ENCODE measurements around the gene BRPF1. TPM values are rescaled to one million over a fixed set of nuclear protein-coding genes. Genes with fewer than 3 reads are reported as not detected.

Gene BRPF1
- total and polyA plus RNA-seq, 2 experiments from 2014 or later = 8.0 to 24.7 TPM

DNA sequence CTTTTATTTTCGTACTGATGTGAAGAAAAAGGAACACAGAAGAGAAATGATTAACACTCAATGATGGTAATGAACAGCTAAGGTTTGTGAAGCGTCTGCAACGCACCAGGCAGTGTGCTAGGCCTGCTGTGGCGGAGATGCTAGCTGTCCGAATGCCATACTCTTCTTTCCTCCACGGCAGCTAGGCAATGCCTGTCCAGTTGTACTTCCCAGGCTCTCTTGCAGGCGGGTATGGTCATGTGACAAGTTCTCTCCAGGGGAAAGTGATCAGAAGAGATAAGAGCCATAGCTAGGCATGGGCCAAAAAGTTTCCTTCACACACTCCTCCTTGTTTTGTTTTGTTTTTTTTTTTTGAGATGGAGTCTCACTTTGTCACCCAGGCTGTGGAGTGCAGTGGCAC lies 54.1 kb downstream of the BRPF1 start:
- Mint-ChIP-seq H3K4me1 (no peaks in the 10 kb centered on the region), H3K4me3 (no peak overlapping the region), H3K27ac (no peak overlapping the region), H3K36me3 (ENCODE audit: low read depth) (peaks cover 80% of the 10 kb centered on the region), H3K27me3 (ENCODE audit: insufficient read depth, low read depth, poor library complexity) (peaks cover 3% of the 10 kb centered on the region), H3K9me3 (no peaks in the 10 kb centered on the region)
- ATAC-seq = no peak
- Histone ChIP-seq H3K79me2 (replicated peaks; ENCODE audit: insufficient read depth) (no peaks in the 10 kb centered on the region), H3K36me3 (ENCODE audit: insufficient read depth) (peaks cover 10% of the 10 kb centered on the region; the same call in 1 of the 2 replicates), H3K4me1 (ENCODE audit: insufficient read depth) (no peaks in the 10 kb centered on the region), H3K4me3 (no peak overlapping the region), H4K20me1 (replicated peaks; ENCODE audit: insufficient read depth) (no peaks in the 10 kb centered on the region; the same call in 1 of the 2 replicates), H3K9me2 (ENCODE audit: insufficient read depth) (no peaks in the 10 kb centered on the region), H3K27ac (ENCODE audit: low read depth) (no peak overlapping the region), H2AFZ (no peak overlapping the region), H3K4me2 (no peak overlapping the region), H3F3A (replicated peaks; ENCODE audit: low read depth) (0 out of 2 replicates have a peak, but pooled peaks cover 8% of the 10 kb centered on the region), H3K27me3 (ENCODE audit: insufficient read depth) (no peaks in the 10 kb centered on the region)
- no peak for DNase-seq (ENCODE audit: low spot score)
- TF ChIP-seq EZH2phosphoT487 (IDR thresholded peaks at IDR 0.05; ENCODE audit: unreplicated experiment) = no peak

- Histone ChIP-seq H3K9me2 (ENCODE audit: insufficient read depth) (no peaks in the 10 kb centered on the region), H3K4me1 (ENCODE audit: insufficient read depth) (no peaks in the 10 kb centered on the region), H3K4me2 (no peak overlapping the region), H3K36me3 (ENCODE audit: insufficient read depth) (peaks cover 10% of the 10 kb centered on the region; the same call in 1 of the 2 replicates), H3K4me3 (no peak overlapping the region), H2AFZ (no peak overlapping the region), H3K27ac (ENCODE audit: low read depth) (no peak overlapping the region), H4K20me1 (replicated peaks; ENCODE audit: insufficient read depth) (no peaks in the 10 kb centered on the region), H3K79me2 (replicated peaks; ENCODE audit: insufficient read depth) (no peaks in the 10 kb centered on the region), H3K27me3 (ENCODE audit: insufficient read depth) (no peaks in the 10 kb centered on the region), H3F3A (replicated peaks; ENCODE audit: low read depth) (0 out of 2 replicates have a peak, but pooled peaks cover 8% of the 10 kb centered on the region)
- Mint-ChIP-seq H3K36me3 (ENCODE audit: low read depth) (peaks cover 77% of the 10 kb centered on the region), H3K9me3 (no peaks in the 10 kb centered on the region), H3K4me3 (no peak overlapping the region), H3K27me3 (ENCODE audit: insufficient read depth, low read depth, poor library complexity) (peaks cover 3% of the 10 kb centered on the region), H3K27ac (no peak overlapping the region), H3K4me1 (no peaks in the 10 kb centered on the region)
- ATAC-seq (no peak), DNase-seq (ENCODE audit: low spot score) (no peak)
- TF ChIP-seq POLR2AphosphoS5 (IDR thresholded peaks at IDR 0.05; ENCODE audit: low read depth) (no peak), STAT1 (IDR thresholded peaks at IDR 0.05; ENCODE audit: unreplicated experiment) (no peak), REST (IDR thresholded peaks at IDR 0.05; ENCODE audit: unreplicated experiment) (no peak), NANOG (IDR thresholded peaks at IDR 0.05; ENCODE audit: borderline replicate concordance) (no peak), EZH2phosphoT487 (IDR thresholded peaks at IDR 0.05; ENCODE audit: unreplicated experiment) (no peak), CREB1 (CRISPR knock-in tag; IDR thresholded peaks at IDR 0.05; ENCODE audit: low read depth) (no peak), EZH2 (IDR thresholded peaks at IDR 0.05; ENCODE audit: low read depth, unreplicated experiment) (no peak), JUNB (IDR thresholded peaks at IDR 0.05; ENCODE audit: unreplicated experiment) (no peak), ZNF331 (CRISPR knock-in tag; IDR thresholded peaks at IDR 0.05; ENCODE audit: low read depth) (no peak)
- TF ChIP-seq, protein P1, sequence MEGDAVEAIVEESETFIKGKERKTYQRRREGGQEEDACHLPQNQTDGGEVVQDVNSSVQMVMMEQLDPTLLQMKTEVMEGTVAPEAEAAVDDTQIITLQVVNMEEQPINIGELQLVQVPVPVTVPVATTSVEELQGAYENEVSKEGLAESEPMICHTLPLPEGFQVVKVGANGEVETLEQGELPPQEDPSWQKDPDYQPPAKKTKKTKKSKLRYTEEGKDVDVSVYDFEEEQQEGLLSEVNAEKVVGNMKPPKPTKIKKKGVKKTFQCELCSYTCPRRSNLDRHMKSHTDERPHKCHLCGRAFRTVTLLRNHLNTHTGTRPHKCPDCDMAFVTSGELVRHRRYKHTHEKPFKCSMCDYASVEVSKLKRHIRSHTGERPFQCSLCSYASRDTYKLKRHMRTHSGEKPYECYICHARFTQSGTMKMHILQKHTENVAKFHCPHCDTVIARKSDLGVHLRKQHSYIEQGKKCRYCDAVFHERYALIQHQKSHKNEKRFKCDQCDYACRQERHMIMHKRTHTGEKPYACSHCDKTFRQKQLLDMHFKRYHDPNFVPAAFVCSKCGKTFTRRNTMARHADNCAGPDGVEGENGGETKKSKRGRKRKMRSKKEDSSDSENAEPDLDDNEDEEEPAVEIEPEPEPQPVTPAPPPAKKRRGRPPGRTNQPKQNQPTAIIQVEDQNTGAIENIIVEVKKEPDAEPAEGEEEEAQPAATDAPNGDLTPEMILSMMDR (conservative IDR thresholded peaks at IDR 0.05; ENCODE audit: low read depth in 2 of 2) = no peak
- TF ChIP-seq, protein P2, sequence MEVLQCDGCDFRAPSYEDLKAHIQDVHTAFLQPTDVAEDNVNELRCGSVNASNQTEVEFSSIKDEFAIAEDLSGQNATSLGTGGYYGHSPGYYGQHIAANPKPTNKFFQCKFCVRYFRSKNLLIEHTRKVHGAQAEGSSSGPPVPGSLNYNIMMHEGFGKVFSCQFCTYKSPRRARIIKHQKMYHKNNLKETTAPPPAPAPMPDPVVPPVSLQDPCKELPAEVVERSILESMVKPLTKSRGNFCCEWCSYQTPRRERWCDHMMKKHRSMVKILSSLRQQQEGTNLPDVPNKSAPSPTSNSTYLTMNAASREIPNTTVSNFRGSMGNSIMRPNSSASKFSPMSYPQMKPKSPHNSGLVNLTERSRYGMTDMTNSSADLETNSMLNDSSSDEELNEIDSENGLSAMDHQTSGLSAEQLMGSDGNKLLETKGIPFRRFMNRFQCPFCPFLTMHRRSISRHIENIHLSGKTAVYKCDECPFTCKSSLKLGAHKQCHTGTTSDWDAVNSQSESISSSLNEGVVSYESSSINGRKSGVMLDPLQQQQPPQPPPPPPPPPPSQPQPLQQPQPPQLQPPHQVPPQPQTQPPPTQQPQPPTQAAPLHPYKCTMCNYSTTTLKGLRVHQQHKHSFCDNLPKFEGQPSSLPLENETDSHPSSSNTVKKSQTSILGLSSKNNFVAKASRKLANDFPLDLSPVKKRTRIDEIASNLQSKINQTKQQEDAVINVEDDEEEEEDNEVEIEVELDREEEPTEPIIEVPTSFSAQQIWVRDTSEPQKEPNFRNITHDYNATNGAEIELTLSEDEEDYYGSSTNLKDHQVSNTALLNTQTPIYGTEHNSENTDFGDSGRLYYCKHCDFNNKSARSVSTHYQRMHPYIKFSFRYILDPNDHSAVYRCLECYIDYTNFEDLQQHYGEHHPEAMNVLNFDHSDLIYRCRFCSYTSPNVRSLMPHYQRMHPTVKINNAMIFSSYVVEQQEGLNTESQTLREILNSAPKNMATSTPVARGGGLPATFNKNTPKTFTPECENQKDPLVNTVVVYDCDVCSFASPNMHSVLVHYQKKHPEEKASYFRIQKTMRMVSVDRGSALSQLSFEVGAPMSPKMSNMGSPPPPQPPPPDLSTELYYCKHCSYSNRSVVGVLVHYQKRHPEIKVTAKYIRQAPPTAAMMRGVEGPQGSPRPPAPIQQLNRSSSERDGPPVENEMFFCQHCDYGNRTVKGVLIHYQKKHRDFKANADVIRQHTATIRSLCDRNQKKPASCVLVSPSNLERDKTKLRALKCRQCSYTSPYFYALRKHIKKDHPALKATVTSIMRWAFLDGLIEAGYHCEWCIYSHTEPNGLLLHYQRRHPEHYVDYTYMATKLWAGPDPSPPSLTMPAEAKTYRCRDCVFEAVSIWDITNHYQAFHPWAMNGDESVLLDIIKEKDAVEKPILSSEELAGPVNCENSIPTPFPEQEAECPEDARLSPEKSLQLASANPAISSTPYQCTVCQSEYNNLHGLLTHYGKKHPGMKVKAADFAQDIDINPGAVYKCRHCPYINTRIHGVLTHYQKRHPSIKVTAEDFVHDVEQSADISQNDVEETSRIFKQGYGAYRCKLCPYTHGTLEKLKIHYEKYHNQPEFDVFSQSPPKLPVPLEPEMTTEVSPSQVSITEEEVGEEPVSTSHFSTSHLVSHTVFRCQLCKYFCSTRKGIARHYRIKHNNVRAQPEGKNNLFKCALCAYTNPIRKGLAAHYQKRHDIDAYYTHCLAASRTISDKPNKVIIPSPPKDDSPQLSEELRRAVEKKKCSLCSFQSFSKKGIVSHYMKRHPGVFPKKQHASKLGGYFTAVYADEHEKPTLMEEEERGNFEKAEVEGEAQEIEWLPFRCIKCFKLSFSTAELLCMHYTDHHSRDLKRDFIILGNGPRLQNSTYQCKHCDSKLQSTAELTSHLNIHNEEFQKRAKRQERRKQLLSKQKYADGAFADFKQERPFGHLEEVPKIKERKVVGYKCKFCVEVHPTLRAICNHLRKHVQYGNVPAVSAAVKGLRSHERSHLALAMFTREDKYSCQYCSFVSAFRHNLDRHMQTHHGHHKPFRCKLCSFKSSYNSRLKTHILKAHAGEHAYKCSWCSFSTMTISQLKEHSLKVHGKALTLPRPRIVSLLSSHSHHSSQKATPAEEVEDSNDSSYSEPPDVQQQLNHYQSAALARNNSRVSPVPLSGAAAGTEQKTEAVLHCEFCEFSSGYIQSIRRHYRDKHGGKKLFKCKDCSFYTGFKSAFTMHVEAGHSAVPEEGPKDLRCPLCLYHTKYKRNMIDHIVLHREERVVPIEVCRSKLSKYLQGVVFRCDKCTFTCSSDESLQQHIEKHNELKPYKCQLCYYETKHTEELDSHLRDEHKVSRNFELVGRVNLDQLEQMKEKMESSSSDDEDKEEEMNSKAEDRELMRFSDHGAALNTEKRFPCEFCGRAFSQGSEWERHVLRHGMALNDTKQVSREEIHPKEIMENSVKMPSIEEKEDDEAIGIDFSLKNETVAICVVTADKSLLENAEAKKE (CRISPR knock-in tag; IDR thresholded peaks at IDR 0.05) = no peak
Observed at GRCh38 chr3:9786209-9786739, 54.7 kb downstream of the BRPF1 start.
